Breast epithelium (tissue), 4 donors: ENCODE results near the gene DCLRE1B. TPM values are rescaled to one million over a fixed set of nuclear protein-coding genes. Genes with fewer than 3 reads are reported as not detected.

Source experiments
- DNase-seq, 2 donors: peaks; one replicate each; pipeline ENCODE4 v3.0.0-alpha.2; 2019; ENCODE audit warnings: low spot score in 2 of 2
- H3K27ac ChIP-seq, 2 donors: fragments of 200-600 bp; sonication (generic) in 1 of 2; one replicate each; pipeline ENCODE4 v1.5.1; 2016 to 2019; ENCODE audit warnings: mild to moderate bottlenecking in 1 of 2
- H3K27me3 ChIP-seq, 2 donors: fragments of 200-600 bp; sonication (generic) in 1 of 2; one replicate each; pipeline versions ENCODE4 v1.5.1 to v1.6.0; 2017 to 2019; ENCODE audit warnings: control low read depth in 1 of 2, mild to moderate bottlenecking in 1 of 2
- H3K36me3 ChIP-seq: fragments of 200-600 bp; one replicate; pipeline ENCODE4 v1.5.1; 2019
- H3K4me1 ChIP-seq, 2 donors: fragments of 200-600 bp; sonication (generic); one replicate each; pipeline ENCODE4 v1.5.1; 2016 to 2019; ENCODE audit warnings: control low read depth in 1 of 2
- H3K4me3 ChIP-seq, 3 donors: fragments of 200-600 bp; sonication (generic); 1 replicate in 2 of 3; 2 replicates in 1 of 3; pipeline ENCODE4 v1.5.1; 2016 to 2019; ENCODE audit warnings: mild to moderate bottlenecking in 3 of 3, moderate library complexity in 2 of 3
- H3K9me3 ChIP-seq, 2 donors: fragments of 200-600 bp; sonication (generic) in 1 of 2; one replicate each; pipeline ENCODE4 v1.5.1; 2016 to 2019; ENCODE audit warnings: control low read depth in 1 of 2
- CTCF ChIP-seq, 3 donors: fragments of 450-650 bp; IDR thresholded peaks; one replicate each; pipeline ENCODE4 v1.5.1; 2016 to 2017; ENCODE audit warnings: antibody characterized with exemption in 3 of 3, mild to moderate bottlenecking in 3 of 3, moderate library complexity in 3 of 3
- POLR2A ChIP-seq: fragments of 450-650 bp; IDR thresholded peaks from one replicate; pipeline ENCODE4 v1.6.1; 2016; ENCODE audit warnings: antibody characterized with exemption, mild to moderate bottlenecking, moderate library complexity
- POLR2AphosphoS5 ChIP-seq, 3 donors: sonication (generic); formaldehyde crosslinking; IDR thresholded peaks; one replicate each; pipeline ENCODE4 v1.6.1; 2017; ENCODE audit warnings: antibody characterized with exemption in 3 of 3
- intact Hi-C: fragments of 100-400 bp; cut with DNase I; formaldehyde crosslinking; loops from one replicate; pipeline ENCODE4 v1.15.1; 2023; ENCODE audit warnings: low total_unique reads
- total RNA-seq, 3 donors: library from RNA; depleted of rRNA; stranded (reverse); fragments of >200 nt; gene quantifications; one replicate each; pipeline ENCODE4 v1.1.0, GENCODE V29; 2016

Gene DCLRE1B
- total RNA-seq, 3 donors from 2014 or later, result 3.3 to 6.2 (median 3.5) TPM

- H3K9me3 ChIP-seq, result no peaks in the 10 kb centered on the region
- H3K27me3 ChIP-seq, result no peaks in the 10 kb centered on the region
- TF ChIP-seq POLR2AphosphoS5 (IDR thresholded peaks at IDR 0.05) (no peak), POLR2A (no peak), CTCF (IDR thresholded peaks at IDR 0.05) (no peak)
- no peak overlapping the region for H3K27ac ChIP-seq
- DNase-seq, result no peak
- H3K4me3 ChIP-seq, result no peak overlapping the region
- intact Hi-C loops, result no loop called here
- H3K4me1 ChIP-seq, result no peaks in the 10 kb centered on the region
- no peaks in the 10 kb centered on the region for H3K36me3 ChIP-seq
Observed at GRCh38 chr1:113957984-113958383, 52.9 kb downstream of the DCLRE1B start.

- no peak for TF ChIP-seq POLR2AphosphoS5 (IDR thresholded peaks at IDR 0.05)
- TF ChIP-seq CTCF (IDR thresholded peaks at IDR 0.05), result no peak
- TF ChIP-seq POLR2A, result no peak
- H3K4me3 ChIP-seq, result no peak overlapping the region
Observed at GRCh38 chr1:113958691-113959090, 53.6 kb downstream of the DCLRE1B start.

GRCh38 chr1:113963281-113963906, 58.3 kb downstream of the DCLRE1B start:
- no peaks in the 10 kb centered on the region for H3K36me3 ChIP-seq
- H3K9me3 ChIP-seq, result no peaks in the 10 kb centered on the region
- intact Hi-C loops, result no loop called here
- H3K27me3 ChIP-seq, result no peaks in the 10 kb centered on the region
- DNase-seq, result no peak
- H3K4me1 ChIP-seq, result no peaks in the 10 kb centered on the region
- TF ChIP-seq CTCF (IDR thresholded peaks at IDR 0.05), result no peak
- TF ChIP-seq POLR2A, result no peak
- TF ChIP-seq POLR2AphosphoS5 (IDR thresholded peaks at IDR 0.05), result no peak
- no peak overlapping the region for H3K27ac ChIP-seq
- no peak overlapping the region for H3K4me3 ChIP-seq

More at GRCh38 chr1:113958691-113959090, 53.6 kb downstream of the DCLRE1B start:
- no peak for DNase-seq
- intact Hi-C loops, result no loop called here
- Histone ChIP-seq H3K4me1 (no peaks in the 10 kb centered on the region), H3K27ac (no peak overlapping the region), H3K36me3 (no peaks in the 10 kb centered on the region), H3K27me3 (no peaks in the 10 kb centered on the region), H3K9me3 (no peaks in the 10 kb centered on the region)

Other genes starting within 250 kb of the DCLRE1B start
- 10 to 100 TPM; 13.8 to 18.4 (median 16.4) TPM for gene PHTF1, start 145.8 kb upstream of the DCLRE1B start, total RNA-seq
- 10 to 100 TPM; 25.1 to 41.3 (median 28.2) TPM for gene RSBN1, start 92.8 kb upstream of the DCLRE1B start, total RNA-seq
- gene PTPN22, start 33.6 kb upstream of the DCLRE1B start, total RNA-seq, result 1 to 10 TPM; 3.4 to 7.2 (median 3.6) TPM
- gene BCL2L15, start 17.7 kb upstream of the DCLRE1B start, total RNA-seq, result 1 to 10 TPM in 1 of 3 donors, under 1 TPM in 2; 0.44 to 1.6 (median 0.48) TPM
- 10 to 100 TPM; 10.8 to 18.1 (median 14.9) TPM for gene AP4B1, start 527 bp upstream of the DCLRE1B start, total RNA-seq
- 10 to 100 TPM; 46.9 to 66.2 (median 57.8) TPM for gene HIPK1, start 24.0 kb downstream of the DCLRE1B start, total RNA-seq
- gene OLFML3, start 74.1 kb downstream of the DCLRE1B start, total RNA-seq, result 100 to 1,000 TPM in 1 of 3 donors, 10 to 100 TPM in 2; 46.2 to 155 (median 51.2) TPM
- under 1 TPM; under 0.01 to 0.15 (median under 0.01) TPM for gene SYT6, start 248.5 kb downstream of the DCLRE1B start, total RNA-seq